HCT116 (cell line): Measurements from ENCODE around the gene DNAJC9.

Experiments used
- CEBPB ChIP-seq: IDR thresholded peaks from 2 replicates; pipeline ENCODE4 v1.6.1; 2012; ENCODE audit warnings: low read depth
- CTCF ChIP-seq, 3 experiments: fragments of 200-600 bp in 1 of 3; sonication (generic) in 1 of 3; IDR thresholded peaks in 2 of 3; conservative IDR thresholded peaks in 1 of 3; 2 replicates each; pipeline ENCODE4 v1.5.1; 2012 to 2017; ENCODE audit warnings: low read depth in 2 of 3, low read length in 2 of 3, antibody characterized with exemption in 1 of 3, borderline replicate concordance in 1 of 3, control low read depth in 1 of 3, mild to moderate bottlenecking in 1 of 3, mixed read lengths in 1 of 3, mixed run types in 1 of 3, moderate library complexity in 1 of 3; ENCODE audit not compliant: insufficient read depth in 1 of 3
- EGR1 ChIP-seq: IDR thresholded peaks from 2 replicates; pipeline ENCODE4 v1.6.1; 2012; ENCODE audit warnings: low read depth
- EZH2 ChIP-seq: fragments of 200-600 bp; sonication (generic); IDR thresholded peaks from 2 replicates; pipeline ENCODE4 v1.6.1; 2017; ENCODE audit warnings: antibody characterized with exemption, mixed run types
- EZH2phosphoT487 ChIP-seq: fragments of 200-600 bp; IDR thresholded peaks from 2 replicates; pipeline ENCODE4 v1.6.1; 2018; ENCODE audit warnings: antibody characterized with exemption, borderline replicate concordance
- POLR2A ChIP-seq: IDR thresholded peaks from 2 replicates; pipeline ENCODE4 v1.7.0; 2011; ENCODE audit warnings: borderline replicate concordance; ENCODE audit not compliant: insufficient read depth, insufficient read length; ENCODE audit errors: extremely low read depth
- POLR2AphosphoS5 ChIP-seq: IDR thresholded peaks from 2 replicates; pipeline ENCODE4 v1.6.1; 2011; ENCODE audit warnings: mild to moderate bottlenecking, low read depth, low read length, moderate library complexity
- RAD21 ChIP-seq: IDR thresholded peaks from 2 replicates; pipeline ENCODE4 v1.6.1; 2012; ENCODE audit warnings: low read depth, mild to moderate bottlenecking
- SP1 ChIP-seq: IDR thresholded peaks from 2 replicates; pipeline ENCODE4 v1.6.1; 2012; ENCODE audit warnings: low read depth
- SRF ChIP-seq: IDR thresholded peaks from 2 replicates; pipeline ENCODE4 v1.6.1; 2012; ENCODE audit warnings: low read depth
- TCF7L2 ChIP-seq: IDR thresholded peaks from 2 replicates; pipeline ENCODE4 v1.7.0; 2011; ENCODE audit warnings: borderline replicate concordance, inconsistent platforms; ENCODE audit not compliant: insufficient read depth, insufficient read length; ENCODE audit errors: extremely low read depth
- YY1 ChIP-seq: IDR thresholded peaks from 2 replicates; pipeline ENCODE4 v1.6.1; 2011; ENCODE audit warnings: low read length, low read depth, moderate library complexity, mild to moderate bottlenecking; ENCODE audit not compliant: insufficient replicate concordance; ENCODE audit errors: extremely low read depth
- ZNF274 ChIP-seq: fragments of 200-500 bp; sonication (Bioruptor generic); IDR thresholded peaks from 2 replicates; pipeline ENCODE4 v1.6.1; 2014; ENCODE audit warnings: mild to moderate bottlenecking, low read depth, low read length, inconsistent platforms

GRCh38 chr10:73205081-73205480, 42.0 kb downstream of the DNAJC9 start:
- TF ChIP-seq POLR2AphosphoS5 = no peak
- no peak for TF ChIP-seq POLR2A
- no peak for TF ChIP-seq CTCF (IDR thresholded peaks at IDR 0.05 in 2 of 3, conservative IDR thresholded peaks at IDR 0.05 in 1 of 3; ENCODE audit: borderline replicate concordance in 1 of 3, insufficient read depth in 1 of 3, low read depth in 2 of 3, low read length in 2 of 3)
- TF ChIP-seq YY1 = no peak
- no peak for TF ChIP-seq ZNF274
- no peak for TF ChIP-seq CEBPB
- TF ChIP-seq SP1 = no peak
- no peak for TF ChIP-seq SRF
- no peak for TF ChIP-seq TCF7L2
- no peak for TF ChIP-seq EZH2
- no peak for TF ChIP-seq RAD21
- TF ChIP-seq EGR1 = no peak
- TF ChIP-seq EZH2phosphoT487 = no peak
